Activated B cell treated with CpG ODN at 0.5 μM for 24 hours (primary cell): ENCODE data around the gene TNFAIP2. TPM values are rescaled to one million over a fixed set of nuclear protein-coding genes. Genes with fewer than 3 reads are reported as not detected.

Experiments
- ATAC-seq: fragments of 200-7000 bp; cut with Tn5 transposase; one replicate; pipeline ENCODE4 v1.10.0; 2021; ENCODE audit warnings: low read depth, mild to moderate bottlenecking, moderate library complexity
- CTCF ChIA-PET: fragments of 350-600 bp; sonication (Branson Sonifier 250); formaldehyde crosslinking; loops from one replicate; lab custom pipeline; 2021; ENCODE audit warnings: antibody characterized with exemption; lab: Charles Lee
- POLR2A ChIA-PET: fragments of 350-600 bp; sonication (Branson Sonifier 250); formaldehyde crosslinking; loops from one replicate; lab custom pipeline; 2021; ENCODE audit warnings: antibody characterized with exemption; lab: Charles Lee
- DNase-seq: peaks from one replicate; pipeline ENCODE4 v3.0.0; 2022
- H3K27ac Mint-ChIP-seq: one replicate; pipeline ENCODE4 v1.8.0; 2020; ENCODE audit warnings: mixed read lengths
- H3K27me3 Mint-ChIP-seq: one replicate; pipeline ENCODE4 v1.8.0; 2021; ENCODE audit warnings: mixed read lengths
- H3K36me3 Mint-ChIP-seq: one replicate; pipeline ENCODE4 v1.8.0; 2021; ENCODE audit warnings: low read depth, mixed read lengths
- H3K4me1 Mint-ChIP-seq: one replicate; pipeline ENCODE4 v1.8.0; 2021; ENCODE audit warnings: mixed read lengths
- H3K4me3 Mint-ChIP-seq: one replicate; pipeline ENCODE4 v1.8.0; 2020; ENCODE audit warnings: mild to moderate bottlenecking, mixed read lengths
- H3K9me3 Mint-ChIP-seq: one replicate; pipeline ENCODE4 v1.8.0; 2020; ENCODE audit warnings: mixed read lengths
- CTCF ChIP-seq: fragments of 200-600 bp; IDR thresholded peaks from one replicate; pipeline ENCODE4 v1.8.0; 2022; ENCODE audit warnings: antibody characterized with exemption, mild to moderate bottlenecking
- intact Hi-C: fragments of 100-400 bp; cut with micrococcal nuclease; formaldehyde crosslinking; loops from one replicate; pipeline ENCODE4 v1.15.1; 2024
- total RNA-seq: library from RNA; stranded (reverse); gene quantifications from 2 replicates; pipeline ENCODE4 v1.2.3, GENCODE V29; 2022

TNFAIP2 gene
- total RNA-seq, 1 donor from 2014 or later, result 4.1 TPM

DNA sequence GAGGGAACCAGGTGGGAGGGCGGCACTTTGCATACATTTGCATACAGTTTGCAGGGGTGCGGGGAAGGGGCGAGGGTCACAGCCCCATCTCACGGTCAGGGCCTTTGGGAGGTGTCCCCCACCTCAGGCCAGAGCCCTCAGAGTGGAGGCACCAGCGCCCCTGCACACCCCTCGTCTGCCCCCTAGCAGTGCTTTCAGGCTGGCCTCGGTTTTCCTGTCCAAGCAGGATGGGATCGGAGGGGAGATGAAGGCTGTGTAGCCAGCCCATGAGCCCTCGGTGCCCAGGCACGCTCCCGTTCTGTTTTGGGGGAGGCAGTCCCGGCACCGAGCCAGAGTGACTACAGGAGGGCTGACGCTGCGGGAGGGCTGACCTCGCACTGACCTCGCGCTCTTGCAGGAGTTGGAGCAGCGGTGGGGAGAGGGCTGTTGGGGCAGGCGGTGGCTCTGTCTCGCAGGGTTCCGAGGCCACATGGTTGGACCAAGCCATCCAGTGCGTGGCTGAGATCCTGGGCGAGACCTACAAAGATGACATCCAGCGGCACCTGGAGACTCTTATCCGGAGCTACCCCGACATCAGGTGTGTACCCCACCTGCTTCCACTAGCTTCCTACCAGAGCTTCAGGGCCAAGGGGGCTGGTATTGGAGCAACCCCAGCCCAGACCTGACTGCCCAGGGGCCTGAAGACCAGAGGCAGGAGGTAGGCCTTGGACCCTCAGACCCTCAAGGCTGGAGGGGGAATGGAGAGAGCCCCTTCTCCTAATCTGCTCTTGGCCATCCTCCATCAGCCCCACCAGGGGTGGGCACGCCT lies 15.1 kb upstream of the TNFAIP2 start:
- ChIA-PET POLR2A (interaction anchor here (0.5 kb wide), 1 partner anchor 24 kb away, joined by 3 read pairs; the partner anchor contains the start of gene LBHD2), CTCF (no interaction called here)
- H3K27ac Mint-ChIP-seq, result peak overlapping the region; percentile 18
- no peak for DNase-seq
- peaks cover 10% of the 10 kb centered on the region for H3K27me3 Mint-ChIP-seq
- no peak for TF ChIP-seq CTCF
- ATAC-seq, result no peak
- no peak overlapping the region for H3K4me3 Mint-ChIP-seq
- no peaks in the 10 kb centered on the region for H3K9me3 Mint-ChIP-seq
- peaks cover 42% of the 10 kb centered on the region for H3K4me1 Mint-ChIP-seq
- no peaks in the 10 kb centered on the region for H3K36me3 Mint-ChIP-seq
- intact Hi-C loops, result loop anchor here (5.0 kb wide), 2 partner anchors 34 to 279 kb away; partner anchors contain the start of gene MARK3

GRCh38 chr14:103108749-103109207 lies 14.5 kb upstream of the TNFAIP2 start:
- Mint-ChIP-seq H3K9me3 (no peaks in the 10 kb centered on the region), H3K4me1 (peaks cover 38% of the 10 kb centered on the region), H3K36me3 (no peaks in the 10 kb centered on the region), H3K27ac (no peak overlapping the region), H3K4me3 (no peak overlapping the region), H3K27me3 (peaks cover 6% of the 10 kb centered on the region)
- ChIA-PET CTCF (no interaction called here), POLR2A (interaction anchor here (0.5 kb wide), 1 partner anchor 25 kb away, joined by 3 read pairs; the partner anchor contains the start of gene LBHD2)
- DNase-seq (no peak), ATAC-seq (peak; percentile 61)
- no peak for TF ChIP-seq CTCF
- intact Hi-C loops, result loop anchor here (5.0 kb wide), 2 partner anchors 34 to 279 kb away; partner anchors contain the start of gene MARK3

- Mint-ChIP-seq H3K4me1 (peaks cover 42% of the 10 kb centered on the region), H3K9me3 (no peaks in the 10 kb centered on the region), H3K27ac (no peak overlapping the region), H3K4me3 (no peak overlapping the region), H3K36me3 (no peaks in the 10 kb centered on the region), H3K27me3 (peaks cover 5% of the 10 kb centered on the region)
- intact Hi-C loops, result loop anchor here (5.0 kb wide), 2 partner anchors 33 to 278 kb away; partner anchors contain the start of gene MARK3
- ChIA-PET CTCF (interaction anchor here (1.0 kb wide), 1 partner anchor 31 kb away, joined by 3 read pairs; no protein-coding TSS in a partner anchor), POLR2A (interaction anchor here (0.6 kb wide), 1 partner anchor 9 kb away, joined by 3 read pairs; no protein-coding TSS in a partner anchor)
- DNase-seq (no peak), ATAC-seq (no peak)
- no peak for TF ChIP-seq CTCF
These were observed 13.5 kb upstream of the TNFAIP2 start for GRCh38 chr14:103109535-103110441.

DNA sequence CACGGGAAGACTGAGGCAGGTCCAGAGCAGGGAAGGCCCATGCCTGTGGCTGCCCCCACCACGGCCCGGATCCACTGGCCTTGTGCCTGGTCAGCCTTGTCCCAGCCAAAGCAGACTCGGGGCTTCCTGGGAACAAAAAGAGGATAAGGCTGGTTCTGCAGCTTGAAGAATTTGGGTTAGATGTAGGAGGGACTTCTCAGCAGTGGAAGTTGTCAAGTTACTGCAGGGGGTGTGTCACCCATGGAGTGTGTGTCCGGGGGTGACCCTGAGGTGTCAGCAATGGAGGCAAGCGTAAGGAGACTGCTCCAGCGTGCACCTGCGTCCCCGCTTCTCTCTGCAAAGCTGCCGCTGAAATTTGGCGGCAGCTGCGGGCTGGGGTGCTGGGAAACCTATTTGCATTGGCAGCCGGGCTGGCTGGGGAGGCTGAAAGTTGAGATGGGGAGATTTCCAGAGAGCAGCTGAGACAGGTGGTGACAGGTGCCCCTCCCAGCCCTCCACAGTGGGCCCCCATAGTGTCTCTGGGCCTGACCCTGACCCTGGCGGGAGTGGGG lies 12.5 kb upstream of the TNFAIP2 start:
- ATAC-seq (peak; percentile 15), DNase-seq (no peak)
- Mint-ChIP-seq H3K4me1 (peaks cover 39% of the 10 kb centered on the region), H3K9me3 (no peaks in the 10 kb centered on the region), H3K4me3 (no peak overlapping the region), H3K27ac (no peak overlapping the region), H3K36me3 (no peaks in the 10 kb centered on the region), H3K27me3 (no peaks in the 10 kb centered on the region)
- CTCF ChIA-PET, result interaction anchor here (1.0 kb wide), 1 partner anchor 32 kb away, joined by 3 read pairs; no protein-coding TSS in a partner anchor
- intact Hi-C loops, result no loop called here
- POLR2A ChIA-PET, result interaction anchor here (0.6 kb wide), 2 partner anchors 10 to 33 kb away, joined by 3 read pairs; no protein-coding TSS in a partner anchor
- TF ChIP-seq CTCF, result no peak
